ENCODE data around the gene REELD1. TPM values are rescaled to one million over a fixed set of nuclear protein-coding genes. Genes with fewer than 3 reads are reported as not detected.

Gene REELD1
- total and polyA plus RNA-seq, 2 donors (not counting 3 experiments of a cell fraction or from before 2014, with no cell fraction given), result not detected

GRCh38 chr4:146252969-146253611, 38.8 kb downstream of the REELD1 start:
- no peak overlapping the region for H3K27ac ChIP-seq (ENCODE audit: insufficient read depth, low read depth, low read length)
- H3K9me1 ChIP-seq (replicated peaks; ENCODE audit: control insufficient read depth, extremely low read depth, insufficient read depth, low read length), result no peaks in the 10 kb centered on the region
- POLR2A ChIA-PET, result no interaction called here
- peaks cover 11% of the 10 kb centered on the region for H3K4me1 ChIP-seq (ENCODE audit: control insufficient read depth, extremely low read depth, insufficient read depth, low read length)
- BruUV-seq (replicated peaks), result no TSS peak
- no peaks in the 10 kb centered on the region for H3K36me3 ChIP-seq (ENCODE audit: control insufficient read depth in 2 of 2, extremely low read depth in 1 of 2, insufficient read depth in 2 of 2, low read length in 2 of 2)
- no peaks in the 10 kb centered on the region for H3K27me3 ChIP-seq (ENCODE audit: control insufficient read depth in 2 of 2, insufficient read depth in 2 of 2, low read length in 2 of 2)
- H4K20me1 ChIP-seq (replicated peaks; ENCODE audit: control insufficient read depth, extremely low read depth, insufficient read depth, low read length), result no peaks in the 10 kb centered on the region
- no peak for FAIRE-seq
- no peaks in the 10 kb centered on the region for H3K9me3 ChIP-seq (replicated peaks; ENCODE audit: control insufficient read depth, insufficient read depth, low read length)
- CTCF ChIA-PET, result no interaction called here
- no peak overlapping the region for H3K4me3 ChIP-seq (replicated peaks in 1 of 3; ENCODE audit: insufficient read depth in 1 of 3, low read depth in 1 of 3, low read length in 3 of 3)
- H3K79me2 ChIP-seq (ENCODE audit: control insufficient read depth, insufficient read depth, low read length), result no peaks in the 10 kb centered on the region
- H2AFZ ChIP-seq (ENCODE audit: low read depth, low read length), result no peak overlapping the region
- dilution Hi-C loops (cut with MboI; ENCODE audit: extremely low pct_ligation_motif_present, low sequenced_read_pairs), result no loop called here
- no peak overlapping the region for H3K9ac ChIP-seq (replicated peaks; ENCODE audit: extremely low read depth, insufficient read depth, low read length)
- intact Hi-C loops (cut with micrococcal nuclease), result no loop called here
- no peak for DNase-seq (ENCODE audit: low read depth, low spot score)
- no peak for TF ChIP-seq POLR2A (IDR thresholded peaks at IDR 0.05; ENCODE audit: low read depth, low read length)
- TF ChIP-seq GATA2 (IDR thresholded peaks at IDR 0.05; ENCODE audit: insufficient read depth, insufficient read length, low read depth, low read length), result no peak
- TF ChIP-seq FOS (IDR thresholded peaks at IDR 0.05; ENCODE audit: borderline replicate concordance, insufficient read depth, low read length), result no peak
- no peak for TF ChIP-seq MAX (IDR thresholded peaks at IDR 0.05; ENCODE audit: insufficient read depth, insufficient read length)
- no peak for TF ChIP-seq CTCF (IDR thresholded peaks at IDR 0.05; ENCODE audit: extremely low read depth in 1 of 2, insufficient read depth in 1 of 2, low read depth in 1 of 2, low read length in 2 of 2)
- TF ChIP-seq EZH2 (IDR thresholded peaks at IDR 0.05; ENCODE audit: borderline replicate concordance, low read depth, low read length, severe bottlenecking), result no peak
- TF ChIP-seq MYC (IDR thresholded peaks at IDR 0.05; ENCODE audit: low read depth, low read length), result no peak
- no peak for TF ChIP-seq JUN (IDR thresholded peaks at IDR 0.05; ENCODE audit: borderline replicate concordance, insufficient read depth, insufficient read length, low read depth)
- no peak for TF ChIP-seq POLR2AphosphoS5 (IDR thresholded peaks at IDR 0.05; ENCODE audit: insufficient read depth, low read depth, low read length)
- no peak overlapping the region for H3K4me2 ChIP-seq (ENCODE audit: insufficient read depth, low read length)

All from endothelial cell of umbilical vein (primary cell).